Stimulated activated CD8-positive, alpha-beta memory T cell treated with anti-CD3 and anti-CD28 coated beads, Interleukin-12 subunit alpha, Interleukin-12 subunit beta, amount 100 ng/mL, for 24 hours (primary cell): ENCODE results near the gene FLYWCH1.

Source experiments
- DNase-seq: peaks from one replicate; pipeline ENCODE4 v3.0.0-alpha.2; 2020; ENCODE audit errors: extremely low read depth

Gene FLYWCH1

DNA sequence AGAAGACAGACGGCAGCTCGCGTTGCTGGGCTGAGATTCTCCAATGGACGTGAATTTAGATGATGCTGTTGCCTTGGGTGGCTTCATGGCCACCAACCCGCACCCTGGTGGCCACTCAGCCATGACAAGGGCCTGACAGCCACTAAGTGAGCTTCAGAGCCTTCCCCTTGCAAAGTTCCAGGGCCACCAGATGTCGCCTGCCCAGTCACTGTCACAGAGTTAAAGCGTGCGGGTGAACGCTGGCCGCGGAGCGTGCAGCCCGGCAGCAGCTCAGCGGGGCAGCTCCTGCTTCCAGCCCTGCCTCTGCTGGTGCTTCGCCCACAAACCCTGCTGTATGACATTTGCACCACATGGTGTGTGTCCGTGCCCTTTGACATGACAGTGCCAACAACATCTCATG, 39.0 kb downstream of the FLYWCH1 start:
- no peak for DNase-seq

GRCh38 chr16:2952679-2953078, 40.9 kb downstream of the FLYWCH1 start:
- DNase-seq: no peak

- DNase-seq: no peak
Measured at GRCh38 chr16:2953706-2954627, 42.2 kb downstream of the FLYWCH1 start.

DNA sequence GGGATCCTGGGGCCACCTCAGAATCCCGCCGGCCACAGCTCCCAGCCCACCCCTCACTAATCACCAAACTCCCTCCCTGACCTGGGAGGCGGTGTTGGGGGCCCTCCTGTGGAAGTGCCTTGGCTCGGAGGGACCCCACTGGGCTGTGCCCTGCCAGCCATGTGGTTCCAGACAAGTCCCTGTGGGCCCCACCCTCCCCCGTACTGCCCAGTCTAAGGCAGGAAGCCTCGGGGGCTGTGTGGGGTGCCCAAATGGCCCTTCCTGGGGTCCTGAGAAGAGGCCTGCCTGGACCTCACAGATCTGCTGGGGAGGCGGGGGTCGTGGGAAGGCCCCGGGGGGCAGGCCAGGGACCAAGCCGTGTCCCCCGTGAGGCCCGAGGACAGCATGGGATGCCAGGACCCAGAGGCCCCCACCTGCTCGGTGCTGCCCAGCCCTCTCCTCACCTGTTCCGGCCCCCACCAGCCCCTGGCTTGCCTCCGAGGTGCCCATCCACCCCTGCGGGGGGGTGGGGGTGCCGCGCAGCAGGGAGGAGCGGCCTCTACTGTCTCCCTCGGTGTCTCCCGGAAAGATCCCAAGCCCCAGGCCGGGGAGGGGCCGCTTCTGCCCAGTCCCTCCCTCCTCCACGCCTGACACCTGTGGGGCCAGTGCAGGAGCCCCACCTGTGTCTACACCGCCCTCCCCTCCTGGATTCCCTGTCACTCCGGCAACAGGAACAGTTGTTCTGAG, 43.1 kb downstream of the FLYWCH1 start:
- DNase-seq: no peak

GRCh38 chr16:2955438-2955778, 43.7 kb downstream of the FLYWCH1 start:
- no peak for DNase-seq

- DNase-seq: no peak
Measured at GRCh38 chr16:2955779-2956578, 44.2 kb downstream of the FLYWCH1 start.

DNA sequence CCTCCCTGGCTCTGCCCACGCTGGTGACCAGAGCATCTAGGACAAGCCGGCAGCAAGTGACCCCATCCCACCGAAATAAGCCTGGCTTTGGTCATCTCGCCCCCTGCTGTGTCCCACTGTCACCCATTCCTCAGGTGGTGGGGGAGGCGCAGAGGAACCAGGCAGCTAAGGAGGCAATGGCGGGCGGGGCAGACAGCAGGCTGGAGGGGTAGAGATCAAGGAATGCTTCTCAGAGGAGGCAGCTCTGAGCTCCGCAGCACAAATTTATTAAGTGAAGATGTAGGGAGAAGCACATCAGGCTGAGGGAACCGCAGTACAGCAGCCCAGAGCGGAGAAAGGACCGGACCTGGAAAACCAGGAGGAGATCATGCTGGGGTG, 44.8 kb downstream of the FLYWCH1 start:
- no peak for DNase-seq

DNA sequence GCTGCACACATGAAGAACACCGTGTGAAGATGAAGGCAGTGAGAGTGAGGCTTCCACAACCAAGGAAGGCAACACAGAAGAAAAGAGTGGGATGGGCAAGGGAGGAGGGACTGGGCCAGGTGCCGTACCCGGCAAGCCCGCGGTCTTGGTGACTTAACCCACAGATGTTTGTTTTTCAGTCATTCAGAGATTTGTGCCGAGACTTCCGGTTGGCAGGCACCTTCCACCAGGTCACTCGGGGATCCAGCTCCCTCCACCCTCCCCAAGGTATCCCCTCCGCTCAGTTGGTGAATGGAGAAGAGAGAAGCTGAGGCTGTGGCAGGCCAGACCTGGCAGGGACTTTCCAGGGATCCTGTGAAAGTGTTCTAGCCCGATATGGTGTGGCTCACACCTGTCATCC, 47.5 kb downstream of the FLYWCH1 start:
- DNase-seq: no peak

GRCh38 chr16:2960183-2961010, 48.7 kb downstream of the FLYWCH1 start:
- no peak for DNase-seq

DNA sequence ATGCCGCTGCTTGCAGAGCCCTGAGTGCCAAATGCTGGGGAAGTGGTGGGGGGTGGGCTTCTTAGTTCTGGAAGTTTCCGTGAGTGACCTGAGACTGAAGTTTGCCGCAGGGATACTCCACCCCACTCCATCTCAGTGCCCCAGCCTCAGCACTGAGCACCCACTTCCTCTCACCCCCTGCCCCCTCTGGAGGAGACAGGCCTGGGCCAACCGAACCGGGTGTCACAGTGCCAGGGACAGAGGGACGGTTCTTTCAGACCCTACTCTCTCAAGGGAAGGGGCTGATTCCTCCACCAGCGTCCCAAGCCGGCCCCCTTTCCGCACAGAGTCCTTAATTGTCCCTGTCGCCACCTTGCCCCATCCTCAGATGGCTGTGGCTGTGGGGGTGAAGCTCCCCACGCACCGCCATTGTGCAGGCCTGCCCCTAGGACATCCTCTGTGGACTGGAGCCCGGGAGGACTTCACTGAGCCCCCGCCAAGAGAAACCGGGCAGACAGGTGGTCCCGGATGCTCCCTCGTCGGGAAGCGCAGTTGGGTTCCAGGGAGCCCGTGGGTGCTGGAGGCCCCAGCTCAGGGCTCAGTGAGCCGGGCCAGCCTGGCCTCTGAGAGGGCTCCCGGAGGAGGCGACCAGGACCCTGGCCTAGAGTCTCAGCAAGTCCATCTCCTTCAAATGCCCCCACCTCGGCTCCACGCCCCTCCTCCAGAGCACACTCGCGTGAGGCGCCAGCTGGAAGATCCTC, 50.8 kb downstream of the FLYWCH1 start:
- no peak for DNase-seq

- DNase-seq: no peak
Measured at GRCh38 chr16:2963074-2963722, 51.5 kb downstream of the FLYWCH1 start.

DNA sequence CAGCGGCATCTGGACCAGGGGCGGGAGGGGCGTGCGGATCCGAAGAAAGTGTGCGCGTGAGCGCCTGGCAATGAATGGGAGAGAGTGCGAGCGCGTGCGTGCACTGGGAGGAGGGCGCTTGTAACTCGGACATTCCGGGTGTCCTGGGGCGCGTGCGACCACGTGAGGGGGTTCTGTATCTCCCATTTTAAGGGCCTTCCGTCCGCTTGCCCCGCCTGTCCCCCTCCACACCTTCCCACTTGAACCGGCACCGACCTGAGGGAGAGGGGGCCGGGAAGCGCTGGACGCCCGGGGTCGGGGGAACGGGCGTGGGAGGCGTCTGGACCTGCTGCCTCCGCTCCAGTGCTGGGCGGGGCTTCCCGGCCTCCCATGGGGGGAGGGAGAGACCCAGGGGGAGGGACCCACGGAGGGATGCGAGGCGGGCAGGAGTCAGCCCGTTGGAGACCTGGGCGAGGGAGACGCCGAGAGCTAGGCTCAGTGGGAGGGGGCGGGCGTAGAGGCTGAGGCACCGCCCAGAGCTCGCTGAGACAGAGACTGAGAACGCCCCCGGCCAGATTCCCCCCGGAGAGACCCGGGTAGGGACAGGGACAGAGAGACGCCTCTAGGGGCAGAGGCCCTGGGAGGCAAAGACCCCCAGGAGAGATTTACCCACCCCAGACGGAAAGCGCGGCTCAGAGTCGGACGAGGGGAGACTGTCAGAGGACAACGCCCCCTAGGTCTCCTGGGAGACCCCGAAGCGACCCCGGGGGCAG, 52.2 kb downstream of the FLYWCH1 start, which contains the start of gene KREMEN2:
KREMEN2 (plus strand) TSS at position 553 of the 752 bp plus-strand sequence. CDS start 246 bp downstream, outside the sequence.
- DNase-seq: no peak

GRCh38 chr16:2964475-2965336, 53.0 kb downstream of the FLYWCH1 start:
- DNase-seq: no peak

GRCh38 chr16:2966043-2966807, 54.5 kb downstream of the FLYWCH1 start:
- no peak for DNase-seq

GRCh38 chr16:2966808-2967191, 55.1 kb downstream of the FLYWCH1 start:
- DNase-seq: no peak

DNA sequence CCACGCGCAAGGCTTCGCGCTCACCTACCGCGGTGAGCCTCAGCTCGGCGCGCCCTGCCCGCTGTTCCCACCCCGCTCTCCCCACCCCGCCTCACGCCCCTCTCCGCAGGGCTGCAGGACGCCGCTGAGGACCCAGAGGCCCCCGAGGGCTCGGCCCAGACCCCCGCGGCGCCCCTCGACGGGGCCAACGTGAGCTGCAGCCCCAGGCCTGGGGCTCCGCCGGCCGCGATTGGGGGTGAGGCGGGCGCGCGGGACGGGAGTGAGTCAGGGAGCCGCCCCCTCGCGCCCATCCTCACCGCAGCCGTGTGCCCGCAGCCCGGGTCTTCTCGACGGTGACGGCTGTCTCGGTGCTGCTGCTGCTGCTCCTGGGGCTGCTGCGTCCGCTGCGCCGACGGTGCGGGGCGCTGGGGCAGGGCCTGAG, 55.5 kb downstream of the FLYWCH1 start:
- DNase-seq: no peak

DNA sequence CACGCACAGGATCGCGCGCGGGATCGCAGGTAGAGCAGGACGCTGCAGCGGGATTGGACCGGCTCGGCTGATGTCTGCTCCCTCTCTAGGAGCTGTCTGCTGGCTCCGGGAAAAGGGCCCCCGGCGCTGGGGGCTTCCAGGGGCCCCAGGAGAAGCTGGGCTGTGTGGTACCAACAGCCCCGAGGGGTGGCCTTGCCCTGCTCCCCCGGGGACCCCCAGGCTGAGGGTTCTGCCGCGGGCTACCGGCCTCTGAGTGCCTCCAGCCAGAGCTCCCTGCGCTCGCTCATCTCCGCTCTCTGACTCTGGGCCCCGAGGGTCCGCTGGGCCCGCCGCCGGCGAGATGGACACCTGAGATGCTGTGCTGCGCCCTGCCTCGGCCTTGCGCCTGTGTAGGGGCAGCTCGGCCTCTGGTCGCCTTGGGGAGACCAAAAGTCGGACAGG, 56.0 kb downstream of the FLYWCH1 start:
- DNase-seq: no peak

DNA sequence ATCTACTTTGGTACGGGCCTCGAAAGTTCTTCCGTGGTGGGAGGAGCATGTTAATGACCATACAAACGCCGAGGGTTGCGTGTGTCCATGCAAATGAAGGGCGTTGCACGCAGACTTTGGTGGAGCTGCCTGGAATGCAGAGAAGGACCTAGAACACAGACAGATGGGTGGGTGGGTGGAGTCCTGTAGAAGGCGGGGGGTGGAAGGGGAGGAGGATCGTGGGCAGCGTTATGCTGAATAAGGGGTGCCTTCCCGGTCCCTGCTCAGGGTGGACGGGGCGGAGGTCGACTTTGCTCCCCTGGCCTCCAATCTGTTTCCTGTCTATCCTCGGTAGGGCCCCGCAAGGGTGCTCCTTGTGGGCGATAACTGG, 56.6 kb downstream of the FLYWCH1 start:
- DNase-seq: no peak
